Stimulated activated CD4-positive, alpha-beta T cell treated with anti-CD3 and anti-CD28 coated beads, Interleukin-2, amount 100 ng/mL, for 24 hours (primary cell): ENCODE results near the gene AGRN.
A peak's percentile ranks its signal among the peaks of the same experiment; 100 is the strongest.
"Not testable (repeated sequence)": the region's sequence is repeated elsewhere in the genome, so short reads cannot be mapped to it uniquely, and the experiment has no call there.

Experiments used
- DNase-seq, 2 donors: peaks; one replicate each; pipeline ENCODE4 v3.0.0-alpha.2; 2020

Gene AGRN

GRCh38 chr1:1083416-1084371 is 63.8 kb downstream of the AGRN start:
- DNase-seq = no peak

- no peak for DNase-seq
Observed at GRCh38 chr1:1084372-1085170, 64.7 kb downstream of the AGRN start.

GRCh38 chr1:1085171-1085841 is 65.4 kb downstream of the AGRN start:
- DNase-seq = no peak

- no peak for DNase-seq
Observed at GRCh38 chr1:1085911-1086841, 66.3 kb downstream of the AGRN start.

GRCh38 chr1:1086911-1087341 is 67.0 kb downstream of the AGRN start:
- no peak for DNase-seq

GRCh38 chr1:1087351-1088028 is 67.6 kb downstream of the AGRN start:
- DNase-seq = no peak

- DNase-seq = no peak
Observed at GRCh38 chr1:1088029-1088800, 68.3 kb downstream of the AGRN start.

- no peak for DNase-seq
Observed at GRCh38 chr1:1088801-1089680, 69.1 kb downstream of the AGRN start.

GRCh38 chr1:1089731-1090423 is 70.0 kb downstream of the AGRN start:
- peak in 1 of 2 donors; percentile 8 for DNase-seq

GRCh38 chr1:1090424-1091343 is 70.8 kb downstream of the AGRN start:
- DNase-seq = no peak

GRCh38 chr1:1091344-1092148 is 71.6 kb downstream of the AGRN start:
- no peak for DNase-seq

- no peak for DNase-seq
Observed at GRCh38 chr1:1092149-1092855, 72.4 kb downstream of the AGRN start.

- DNase-seq = no peak
Observed at GRCh38 chr1:1092894-1093609, 73.1 kb downstream of the AGRN start.

- no peak for DNase-seq
Observed at GRCh38 chr1:1093610-1093943, 73.7 kb downstream of the AGRN start.

- DNase-seq = no peak
Observed at GRCh38 chr1:1094981-1095380, 75.1 kb downstream of the AGRN start.

GRCh38 chr1:1096136-1096535 is 76.2 kb downstream of the AGRN start:
- DNase-seq = not testable (repeated sequence)
